GM23338 (cell line): ENCODE results near the gene FAM53A. TPM values are rescaled to one million over a fixed set of nuclear protein-coding genes. Genes with fewer than 3 reads are reported as not detected.

Experiments
- ATAC-seq: fragments of 200-7000 bp; cut with Tn5 transposase; 3 replicates; pipeline ENCODE4 v1.9.1; 2020
- DNase-seq: peaks from one replicate; pipeline ENCODE4 v3.0.0-alpha.2; 2015; ENCODE audit warnings: low spot score
- H2AFZ ChIP-seq: fragments of 200-600 bp; sonication (generic); 2 replicates; pipeline ENCODE4 v1.8.0; 2016; ENCODE audit warnings: antibody characterized with exemption, mild to moderate bottlenecking, moderate library complexity
- H3F3A ChIP-seq: fragments of 200-600 bp; sonication (generic); replicated peaks from 2 replicates; pipeline ENCODE4 v1.8.0; 2017; ENCODE audit warnings: antibody characterized with exemption, mixed run types, low read depth
- H3K27ac ChIP-seq: fragments of 200-600 bp; sonication (generic); 2 replicates; pipeline ENCODE4 v1.6.1; 2016; ENCODE audit warnings: low read depth
- H3K27me3 ChIP-seq: fragments of 200-600 bp; sonication (generic); 2 replicates; pipeline ENCODE4 v1.8.0; 2016; ENCODE audit warnings: mild to moderate bottlenecking, mixed run types, moderate library complexity; ENCODE audit not compliant: insufficient read depth
- H3K36me3 ChIP-seq: fragments of 200-600 bp; sonication (generic); 2 replicates; pipeline ENCODE4 v1.8.0; 2016; ENCODE audit warnings: mild to moderate bottlenecking; ENCODE audit not compliant: insufficient read depth
- H3K4me1 ChIP-seq: fragments of 200-600 bp; sonication (generic); 2 replicates; pipeline ENCODE4 v1.8.0; 2016; ENCODE audit warnings: mild to moderate bottlenecking, moderate library complexity; ENCODE audit not compliant: insufficient read depth
- H3K4me2 ChIP-seq: fragments of 200-600 bp; sonication (generic); 2 replicates; pipeline ENCODE4 v1.7.1; 2017; ENCODE audit warnings: mixed run types
- H3K4me3 ChIP-seq: fragments of 200-600 bp; sonication (generic); 2 replicates; pipeline ENCODE4 v1.6.1; 2016; ENCODE audit warnings: mixed run types
- H3K79me2 ChIP-seq: fragments of 200-600 bp; sonication (generic); replicated peaks from 2 replicates; pipeline ENCODE4 v1.8.0; 2017; ENCODE audit warnings: mild to moderate bottlenecking; ENCODE audit not compliant: insufficient read depth
- H3K9me2 ChIP-seq: fragments of 200-600 bp; sonication (generic); 2 replicates; pipeline ENCODE4 v1.8.0; 2017; ENCODE audit not compliant: insufficient read depth
- H4K20me1 ChIP-seq: fragments of 200-600 bp; sonication (generic); replicated peaks from 2 replicates; pipeline ENCODE4 v1.8.0; 2017; ENCODE audit warnings: mild to moderate bottlenecking; ENCODE audit not compliant: insufficient read depth
- H3K27ac Mint-ChIP-seq: 2 replicates; pipeline ENCODE4 v1.8.0; 2020; ENCODE audit warnings: inconsistent platforms, mild to moderate bottlenecking, moderate library complexity, mixed read lengths
- H3K27me3 Mint-ChIP-seq: 3 replicates; pipeline ENCODE4 v1.8.0; 2022; ENCODE audit warnings: low read depth, mild to moderate bottlenecking, moderate library complexity, mixed read lengths, inconsistent platforms; ENCODE audit not compliant: insufficient read depth, poor library complexity
- H3K36me3 Mint-ChIP-seq: 3 replicates; pipeline ENCODE4 v1.8.0; 2021; ENCODE audit warnings: low read depth, mild to moderate bottlenecking, inconsistent platforms, moderate library complexity, mixed read lengths
- H3K4me1 Mint-ChIP-seq: 3 replicates; pipeline ENCODE4 v1.8.0; 2020; ENCODE audit warnings: mild to moderate bottlenecking, inconsistent platforms, mixed read lengths
- H3K4me3 Mint-ChIP-seq: 3 replicates; pipeline ENCODE4 v1.8.0; 2021; ENCODE audit warnings: moderate library complexity, mild to moderate bottlenecking, inconsistent platforms, mixed read lengths
- H3K9me3 Mint-ChIP-seq: 3 replicates; pipeline ENCODE4 v1.8.0; 2020; ENCODE audit warnings: moderate library complexity, mild to moderate bottlenecking, inconsistent platforms, mixed read lengths
- CREB1 ChIP-seq: fragments of 250-450 bp; sonication (Bioruptor Pico); IDR thresholded peaks from 2 replicates; pipeline ENCODE4 v1.5.0; 2020; ENCODE audit warnings: low read depth, mild to moderate bottlenecking, moderate library complexity
- CTCF ChIP-seq, 2 experiments: fragments of 200-600 bp in 1 of 2; sonication (generic) in 1 of 2; conservative IDR thresholded peaks; 2 replicates each; pipeline versions ENCODE4 v1.5.1 to v1.6.1; 2016 to 2017; ENCODE audit warnings: antibody characterized with exemption in 2 of 2, low read depth in 2 of 2, mild to moderate bottlenecking in 2 of 2, moderate library complexity in 1 of 2
- ETS1 ChIP-seq: IDR thresholded peaks from 2 replicates; pipeline ENCODE4 v1.6.1; 2016; ENCODE audit warnings: antibody characterized with exemption
- EZH2 ChIP-seq: fragments of 200-600 bp; sonication (generic); IDR thresholded peaks from one replicate; pipeline ENCODE4 v1.8.0; 2017; ENCODE audit warnings: antibody characterized with exemption, mild to moderate bottlenecking, low read depth; ENCODE audit not compliant: unreplicated experiment
- EZH2phosphoT487 ChIP-seq: fragments of 200-600 bp; sonication (generic); IDR thresholded peaks from one replicate; pipeline ENCODE4 v1.8.1; 2018; ENCODE audit warnings: antibody characterized with exemption; ENCODE audit not compliant: unreplicated experiment
- NANOG ChIP-seq: IDR thresholded peaks from 2 replicates; pipeline ENCODE4 v1.6.1; 2016; ENCODE audit warnings: antibody characterized with exemption, borderline replicate concordance
- POLR2AphosphoS5 ChIP-seq: IDR thresholded peaks from 2 replicates; pipeline ENCODE4 v1.6.1; 2016; ENCODE audit warnings: antibody characterized with exemption, low read depth
- REST ChIP-seq: IDR thresholded peaks from one replicate; pipeline ENCODE4 v1.6.1; 2018; ENCODE audit warnings: antibody characterized with exemption; ENCODE audit not compliant: unreplicated experiment
- STAT1 ChIP-seq: IDR thresholded peaks from one replicate; pipeline ENCODE4 v1.6.1; 2016; ENCODE audit warnings: antibody characterized with exemption; ENCODE audit not compliant: unreplicated experiment
- ZNF114 ChIP-seq: fragments of 250-450 bp; sonication (Bioruptor Pico); IDR thresholded peaks from 2 replicates; pipeline ENCODE4 v1.5.0; 2020; ENCODE audit warnings: mild to moderate bottlenecking, moderate library complexity
- ZNF331 ChIP-seq: fragments of 250-450 bp; sonication (Bioruptor Pico); IDR thresholded peaks from 2 replicates; pipeline ENCODE4 v1.5.0; 2020; ENCODE audit warnings: low read depth, mild to moderate bottlenecking, moderate library complexity
- polyA plus RNA-seq: library from polyadenylated mRNA; unstranded; fragments of >200 nt; fragmentation: Nextera tagmentation; extraction: Ambion mirVana; gene quantifications from 2 replicates; pipeline ENCODE4 v1.2.1, GENCODE V29; 2016
- total RNA-seq: library from RNA; depleted of rRNA; stranded (reverse); fragments of >200 nt; shearing (Covaris generic); gene quantifications from 2 replicates; pipeline ENCODE4 v1.2.3, GENCODE V29; 2014

Gene FAM53A
- total and polyA plus RNA-seq, 2 experiments from 2014 or later: 1.1 to 3.1 TPM

GRCh38 chr4:1600211-1600780 is 83.8 kb downstream of the FAM53A start:
- Histone ChIP-seq H3K27me3 (no peaks in the 10 kb centered on the region), H3K79me2 (no peaks in the 10 kb centered on the region), H3K27ac (no peak overlapping the region), H2AFZ (peak overlapping the region; percentile 76), H3K4me1 (0 out of 2 replicates have a peak, but pooled peaks cover 5% of the 10 kb centered on the region), H3F3A (no peaks in the 10 kb centered on the region), H4K20me1 (no peaks in the 10 kb centered on the region), H3K36me3 (no peaks in the 10 kb centered on the region), H3K4me2 (no peak overlapping the region; the same call in 1 of the 2 replicates), H3K4me3 (no peak overlapping the region), H3K9me2 (no peaks in the 10 kb centered on the region)
- TF ChIP-seq NANOG (no peak), STAT1 (no peak), ZNF114 (CRISPR knock-in tag) (no peak), POLR2AphosphoS5 (no peak), ZNF331 (CRISPR knock-in tag) (no peak), EZH2phosphoT487 (no peak), CTCF (conservative IDR thresholded peaks at IDR 0.05; ENCODE audit: low read depth in 2 of 2) (no peak), CREB1 (no peak), ETS1 (no peak), REST (no peak), EZH2 (no peak)
- Mint-ChIP-seq H3K36me3 (no peaks in the 10 kb centered on the region; the same call in 2 of the 3 replicates), H3K27me3 (peaks cover 4% of the 10 kb centered on the region), H3K9me3 (no peaks in the 10 kb centered on the region), H3K27ac (no peak overlapping the region), H3K4me3 (no peak overlapping the region), H3K4me1 (peaks cover 15% of the 10 kb centered on the region)
- DNase-seq (no peak), ATAC-seq (no peak; the same call in 2 of the 3 replicates)
